GM20431 (cell line): Measurements from ENCODE around the gene MOXD1.
"Not testable (repeated sequence)": the region's sequence is repeated elsewhere in the genome, so short reads cannot be mapped to it uniquely, and the experiment has no call there.

ENCODE experiments used
- in situ Hi-C: fragments of 300-500 bp; cut with MseI, MboI; formaldehyde crosslinking; loops from one replicate; pipeline ENCODE4 v1.15.0; 2020; ENCODE audit warnings: low sequenced_read_pairs; ENCODE audit not compliant: unreplicated experiment

The MOXD1 gene

GRCh38 chr6:132289756-132290155 lies 111.5 kb downstream of the MOXD1 start:
- in situ Hi-C loops, result loop anchor here (25.0 kb wide), 1 partner anchor 173 kb away; no protein-coding TSS in a partner anchor

- in situ Hi-C loops, result loop anchor here (25.0 kb wide), 1 partner anchor 175 kb away; no protein-coding TSS in a partner anchor
Measured at GRCh38 chr6:132287101-132287500, 114.2 kb downstream of the MOXD1 start.

- in situ Hi-C loops, result loop anchor here (25.0 kb wide), 1 partner anchor 176 kb away; no protein-coding TSS in a partner anchor
Measured at GRCh38 chr6:132286298-132287019, 114.8 kb downstream of the MOXD1 start.

- in situ Hi-C loops, result loop anchor here (25.0 kb wide), 1 partner anchor 177 kb away; no protein-coding TSS in a partner anchor
Measured at GRCh38 chr6:132285004-132285780, 116.1 kb downstream of the MOXD1 start.

GRCh38 chr6:132282696-132283095 lies 118.6 kb downstream of the MOXD1 start:
- in situ Hi-C loops, result loop anchor here (25.0 kb wide), 1 partner anchor 180 kb away; no protein-coding TSS in a partner anchor

- in situ Hi-C loops, result loop anchor here (25.0 kb wide), 1 partner anchor 182 kb away; no protein-coding TSS in a partner anchor
Measured at GRCh38 chr6:132280436-132280835, 120.8 kb downstream of the MOXD1 start.

- in situ Hi-C loops, result loop anchor here (25.0 kb wide), 1 partner anchor 183 kb away; no protein-coding TSS in a partner anchor
Measured at GRCh38 chr6:132279592-132280139, 121.6 kb downstream of the MOXD1 start.

- in situ Hi-C loops, result loop anchor here (25.0 kb wide), 1 partner anchor 187 kb away; no protein-coding TSS in a partner anchor
Measured at GRCh38 chr6:132275066-132275970, 126.0 kb downstream of the MOXD1 start.

- in situ Hi-C loops, result no loop called here
Measured at GRCh38 chr6:132272776-132273175, 128.5 kb downstream of the MOXD1 start.

- in situ Hi-C loops, result no loop called here
Measured at GRCh38 chr6:132270726-132271402, 130.4 kb downstream of the MOXD1 start.

GRCh38 chr6:132268666-132269065 lies 132.6 kb downstream of the MOXD1 start:
- in situ Hi-C loops, result not testable (repeated sequence)

- in situ Hi-C loops, result no loop called here
Measured at GRCh38 chr6:132268209-132268608, 133.1 kb downstream of the MOXD1 start.

GRCh38 chr6:132265451-132266097 lies 135.7 kb downstream of the MOXD1 start:
- in situ Hi-C loops, result no loop called here

- in situ Hi-C loops, result no loop called here
Measured at GRCh38 chr6:132264021-132264500, 137.2 kb downstream of the MOXD1 start.

GRCh38 chr6:132261354-132261753 lies 139.9 kb downstream of the MOXD1 start:
- in situ Hi-C loops, result no loop called here

GRCh38 chr6:132259070-132259469 lies 142.2 kb downstream of the MOXD1 start:
- in situ Hi-C loops, result no loop called here

GRCh38 chr6:132257561-132257960 lies 143.7 kb downstream of the MOXD1 start:
- in situ Hi-C loops, result no loop called here

GRCh38 chr6:132256457-132256856 lies 144.8 kb downstream of the MOXD1 start:
- in situ Hi-C loops, result no loop called here
